WTC11 (cell line): ENCODE measurements around the gene TMCC1. TPM values are rescaled to one million over a fixed set of nuclear protein-coding genes. Genes with fewer than 3 reads are reported as not detected.

Experiments used
- ATAC-seq: fragments of 200-7000 bp; cut with Tn5 transposase; 2 replicates; pipeline ENCODE4 v1.10.0; 2021; ENCODE audit warnings: mild to moderate bottlenecking, moderate library complexity
- CTCF ChIA-PET: fragments of 300-600 bp; sonication (Branson Sonifier 250); formaldehyde crosslinking; loops from one replicate; lab custom pipeline; 2021; ENCODE audit warnings: antibody characterized with exemption; lab: Charles Lee
- POLR2A ChIA-PET: fragments of 350-600 bp; sonication (Branson Sonifier 250); formaldehyde crosslinking; loops from one replicate; lab custom pipeline; 2021; ENCODE audit warnings: antibody characterized with exemption; lab: Charles Lee
- DNase-seq: peaks from one replicate; pipeline ENCODE4 v3.0.0; 2021; ENCODE audit warnings: low spot score
- H3K27ac Mint-ChIP-seq: 2 replicates; pipeline ENCODE4 v1.8.0; 2021; ENCODE audit warnings: mixed read lengths
- H3K27me3 Mint-ChIP-seq: 2 replicates; pipeline ENCODE4 v1.8.0; 2021; ENCODE audit warnings: low read depth, mild to moderate bottlenecking, moderate library complexity, mixed read lengths
- H3K36me3 Mint-ChIP-seq: 2 replicates; pipeline ENCODE4 v1.8.0; 2021; ENCODE audit warnings: mixed read lengths
- H3K4me1 Mint-ChIP-seq: 2 replicates; pipeline ENCODE4 v1.8.0; 2022; ENCODE audit warnings: mixed read lengths
- H3K4me3 Mint-ChIP-seq: 2 replicates; pipeline ENCODE4 v1.8.0; 2021; ENCODE audit warnings: mild to moderate bottlenecking, moderate library complexity, mixed read lengths
- H3K9me3 Mint-ChIP-seq: 2 replicates; pipeline ENCODE4 v1.8.0; 2021; ENCODE audit warnings: mixed read lengths
- AR ChIP-seq: fragments of 250-450 bp; sonication (Bioruptor Pico); IDR thresholded peaks from 2 replicates; pipeline ENCODE4 v1.9.0; 2021; ENCODE audit warnings: mild to moderate bottlenecking
- ATF2 ChIP-seq: sonication (generic); formaldehyde crosslinking; IDR thresholded peaks from 2 replicates; pipeline ENCODE4 v1.8.1; 2022; ENCODE audit warnings: low read depth, missing genetic modification reagents, borderline replicate concordance
- CREM ChIP-seq: sonication (generic); formaldehyde crosslinking; IDR thresholded peaks from 2 replicates; pipeline ENCODE4 v1.8.1; 2022; ENCODE audit warnings: mild to moderate bottlenecking, missing genetic modification reagents, moderate library complexity
- ERG ChIP-seq: fragments of 250-450 bp; sonication (Bioruptor Pico); IDR thresholded peaks from 2 replicates; pipeline ENCODE4 v1.8.0; 2021; ENCODE audit warnings: mild to moderate bottlenecking
- ESRRA ChIP-seq: sonication (generic); formaldehyde crosslinking; IDR thresholded peaks from 2 replicates; pipeline ENCODE4 v1.8.1; 2022; ENCODE audit warnings: mild to moderate bottlenecking, missing genetic modification reagents, borderline replicate concordance
- FOXP1 ChIP-seq: sonication (generic); formaldehyde crosslinking; IDR thresholded peaks from 2 replicates; pipeline ENCODE4 v1.8.0; 2022; ENCODE audit warnings: missing genetic modification reagents, mild to moderate bottlenecking, moderate library complexity, borderline replicate concordance
- IRF2 ChIP-seq: sonication (generic); formaldehyde crosslinking; IDR thresholded peaks from 2 replicates; pipeline ENCODE4 v1.8.0; 2022; ENCODE audit warnings: low read depth, missing genetic modification reagents, borderline replicate concordance
- KAT7 ChIP-seq: sonication (generic); formaldehyde crosslinking; IDR thresholded peaks from 2 replicates; pipeline ENCODE4 v1.8.1; 2023; ENCODE audit warnings: missing genetic modification reagents, mild to moderate bottlenecking, borderline replicate concordance
- MAX ChIP-seq: sonication (generic); formaldehyde crosslinking; IDR thresholded peaks from 2 replicates; pipeline ENCODE4 v1.8.0; 2022; ENCODE audit warnings: mild to moderate bottlenecking, missing genetic modification reagents
- MYBL2 ChIP-seq: sonication (generic); formaldehyde crosslinking; IDR thresholded peaks from 2 replicates; pipeline ENCODE4 v1.8.1; 2023; ENCODE audit warnings: mild to moderate bottlenecking, moderate library complexity, missing genetic modification reagents
- NFE2L1 ChIP-seq: sonication (generic); formaldehyde crosslinking; IDR thresholded peaks from 2 replicates; pipeline ENCODE4 v1.8.1; 2023; ENCODE audit warnings: missing genetic modification reagents
- TEAD1 ChIP-seq: sonication (generic); formaldehyde crosslinking; IDR thresholded peaks from 2 replicates; pipeline ENCODE4 v1.8.0; 2022; ENCODE audit warnings: mild to moderate bottlenecking, missing genetic modification reagents
- TEAD4 ChIP-seq: sonication (generic); formaldehyde crosslinking; IDR thresholded peaks from 2 replicates; pipeline ENCODE4 v1.8.0; 2022; ENCODE audit warnings: mild to moderate bottlenecking, missing genetic modification reagents
- TP53 ChIP-seq: sonication (generic); formaldehyde crosslinking; IDR thresholded peaks from 2 replicates; pipeline ENCODE4 v1.8.1; 2023; ENCODE audit warnings: mild to moderate bottlenecking, missing genetic modification reagents
- ZBTB21 ChIP-seq: sonication (generic); formaldehyde crosslinking; IDR thresholded peaks from 2 replicates; pipeline ENCODE4 v1.8.1; 2023; ENCODE audit warnings: mild to moderate bottlenecking, missing genetic modification reagents, borderline replicate concordance
- ZBTB43 ChIP-seq: sonication (generic); formaldehyde crosslinking; IDR thresholded peaks from 2 replicates; pipeline ENCODE4 v1.8.1; 2023; ENCODE audit warnings: mild to moderate bottlenecking, missing genetic modification reagents
- ZNF219 ChIP-seq: sonication (generic); formaldehyde crosslinking; IDR thresholded peaks from 2 replicates; pipeline ENCODE4 v1.8.0; 2023; ENCODE audit warnings: missing genetic modification reagents, mild to moderate bottlenecking, borderline replicate concordance
- ZNF263 ChIP-seq: sonication (generic); formaldehyde crosslinking; IDR thresholded peaks from 2 replicates; pipeline ENCODE4 v1.8.1; 2022; ENCODE audit warnings: low read depth, mild to moderate bottlenecking, moderate library complexity, missing genetic modification reagents
- ZNF396 ChIP-seq: fragments of 250-450 bp; sonication (Bioruptor Pico); IDR thresholded peaks from 2 replicates; pipeline ENCODE4 v1.8.0; 2021; ENCODE audit warnings: mild to moderate bottlenecking, moderate library complexity, borderline replicate concordance
- ZNF423 ChIP-seq: fragments of 250-450 bp; sonication (Bioruptor Pico); IDR thresholded peaks from 2 replicates; pipeline ENCODE4 v2.1.2; 2022; ENCODE audit warnings: mild to moderate bottlenecking, moderate library complexity
- ZSCAN18 ChIP-seq: fragments of 250-450 bp; sonication (Bioruptor Pico); IDR thresholded peaks from 2 replicates; pipeline ENCODE4 v2.1.2; 2022; ENCODE audit warnings: mild to moderate bottlenecking, moderate library complexity
- total RNA-seq: library from RNA; stranded (reverse); gene quantifications from 3 replicates; pipeline ENCODE4 v1.2.3, GENCODE V29; 2021

Gene TMCC1
- total RNA-seq, 1 experiment from 2014 or later, result 29.3 TPM

GRCh38 chr3:129745253-129745652 lies 148.3 kb downstream of the TMCC1 start:
- H3K27ac Mint-ChIP-seq, result peak overlapping the region; percentile 82
- H3K27me3 Mint-ChIP-seq, result no peaks in the 10 kb centered on the region
- H3K4me3 Mint-ChIP-seq, result no peak overlapping the region
- CTCF ChIA-PET, result interaction anchor here (0.7 kb wide), 1 partner anchor 75 kb away, joined by 3 read pairs; no protein-coding TSS in a partner anchor
- H3K4me1 Mint-ChIP-seq, result peaks cover 14% of the 10 kb centered on the region
- no peak for DNase-seq
- peak; percentile 28; the same call in 1 of the 2 replicates for ATAC-seq
- POLR2A ChIA-PET, result no interaction called here
- no peaks in the 10 kb centered on the region for H3K36me3 Mint-ChIP-seq
- TF ChIP-seq ZSCAN18 (CRISPR knock-in tag), result no peak
- TF ChIP-seq MYBL2 (CRISPR knock-in tag), result no peak
- no peak for TF ChIP-seq FOXP1 (CRISPR knock-in tag)
- H3K9me3 Mint-ChIP-seq, result no peaks in the 10 kb centered on the region

GRCh38 chr3:129741794-129742193 lies 151.7 kb downstream of the TMCC1 start:
- H3K36me3 Mint-ChIP-seq, result no peaks in the 10 kb centered on the region
- H3K27ac Mint-ChIP-seq, result no peak overlapping the region
- ATAC-seq, result no peak
- H3K9me3 Mint-ChIP-seq, result no peaks in the 10 kb centered on the region
- no peaks in the 10 kb centered on the region for H3K27me3 Mint-ChIP-seq
- POLR2A ChIA-PET, result no interaction called here
- TF ChIP-seq ZNF423 (CRISPR knock-in tag) (no peak), ZNF396 (no peak), KAT7 (no peak), NFE2L1 (CRISPR knock-in tag) (no peak), AR (no peak), ZBTB21 (CRISPR knock-in tag) (no peak), ZNF263 (CRISPR knock-in tag) (no peak)
- H3K4me1 Mint-ChIP-seq, result peaks cover 9% of the 10 kb centered on the region
- CTCF ChIA-PET, result no interaction called here
- no peak overlapping the region for H3K4me3 Mint-ChIP-seq
- DNase-seq, result no peak

GRCh38 chr3:129740090-129740489 lies 153.4 kb downstream of the TMCC1 start:
- H3K36me3 Mint-ChIP-seq, result no peaks in the 10 kb centered on the region
- no peaks in the 10 kb centered on the region for H3K9me3 Mint-ChIP-seq
- H3K4me3 Mint-ChIP-seq, result no peak overlapping the region
- ATAC-seq (no peak), DNase-seq (no peak)
- H3K27ac Mint-ChIP-seq, result 0 out of 2 replicates have a peak overlapping the region, but pooled peaks have one; percentile 13
- CTCF ChIA-PET, result no interaction called here
- peaks cover 4% of the 10 kb centered on the region for H3K4me1 Mint-ChIP-seq
- no peaks in the 10 kb centered on the region for H3K27me3 Mint-ChIP-seq
- POLR2A ChIA-PET, result no interaction called here
- TF ChIP-seq MAX (CRISPR knock-in tag) (no peak), TEAD1 (no peak), ZNF396 (no peak), ZNF219 (CRISPR knock-in tag) (no peak), ZBTB43 (no peak), IRF2 (CRISPR knock-in tag) (no peak)

GRCh38 chr3:129739634-129740033 lies 153.9 kb downstream of the TMCC1 start:
- ATAC-seq (no peak), DNase-seq (no peak)
- Mint-ChIP-seq H3K27me3 (no peaks in the 10 kb centered on the region), H3K36me3 (no peaks in the 10 kb centered on the region), H3K9me3 (no peaks in the 10 kb centered on the region), H3K27ac (peak overlapping the region; percentile 13; the same call in 1 of the 2 replicates), H3K4me1 (no peaks in the 10 kb centered on the region), H3K4me3 (no peak overlapping the region)
- POLR2A ChIA-PET, result no interaction called here
- CTCF ChIA-PET, result no interaction called here
- no peak for TF ChIP-seq ATF2 (CRISPR knock-in tag)
- no peak for TF ChIP-seq ESRRA
- no peak for TF ChIP-seq ERG (CRISPR knock-in tag)
- no peak for TF ChIP-seq TP53 (CRISPR knock-in tag)
- TF ChIP-seq ZNF423 (CRISPR knock-in tag), result no peak
- no peak for TF ChIP-seq ZBTB43
- TF ChIP-seq TEAD4 (CRISPR knock-in tag), result no peak
- no peak for TF ChIP-seq CREM
